Measurements from ENCODE around the gene FAM81B. TPM values are rescaled to one million over a fixed set of nuclear protein-coding genes. Genes with fewer than 3 reads are reported as not detected.

FAM81B gene
- polyA plus RNA-seq, 1 donor (not counting 4 experiments of a cell fraction or from before 2014, with no cell fraction given), result not detected

DNA sequence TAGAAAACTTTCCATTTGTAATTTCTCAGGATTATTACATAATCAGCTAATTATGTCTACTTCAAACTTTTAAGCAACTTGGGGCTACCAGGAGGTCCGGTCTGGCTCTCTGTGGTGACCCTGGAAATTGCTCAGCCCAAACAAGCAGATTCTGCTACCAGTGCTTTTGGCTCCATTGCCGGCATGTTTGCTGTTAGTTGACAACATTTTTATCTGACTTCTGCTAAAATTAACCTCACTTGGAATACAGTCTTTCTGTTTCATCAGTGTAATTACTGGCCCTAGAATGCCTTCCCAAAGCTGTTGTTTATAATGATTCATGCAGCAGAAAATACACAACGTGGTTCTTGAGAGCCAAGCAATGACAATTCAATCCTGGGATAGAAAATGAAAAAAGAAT is 38.5 kb upstream of the FAM81B start:
- no peaks in the 10 kb centered on the region for H3K36me3 ChIP-seq (ENCODE audit: control insufficient read depth in 2 of 2, extremely low read depth in 1 of 2, insufficient read depth in 2 of 2, low read length in 2 of 2)
- dilution Hi-C loops (cut with MboI; ENCODE audit: extremely low pct_ligation_motif_present, low sequenced_read_pairs), result no loop called here
- no peak overlapping the region for H3K27ac ChIP-seq (ENCODE audit: control insufficient read depth, insufficient read depth, low read length)
- H3K9ac ChIP-seq (ENCODE audit: control insufficient read depth, extremely low read depth, insufficient read depth, low read length), result no peak overlapping the region
- no peaks in the 10 kb centered on the region for H3K4me1 ChIP-seq (ENCODE audit: control insufficient read depth, extremely low read depth, insufficient read depth, low read length)
- no peaks in the 10 kb centered on the region for H3K79me2 ChIP-seq (ENCODE audit: control insufficient read depth, insufficient read depth, low read length)
- H3K9me1 ChIP-seq (ENCODE audit: control insufficient read depth, extremely low read depth, insufficient read depth, low read length), result no peaks in the 10 kb centered on the region
- H2AFZ ChIP-seq (ENCODE audit: control insufficient read depth, low read length), result no peak overlapping the region
- H3K9me3 ChIP-seq (ENCODE audit: control insufficient read depth, low read depth, low read length), result no peaks in the 10 kb centered on the region
- H3K4me2 ChIP-seq (ENCODE audit: control insufficient read depth, extremely low read depth, insufficient read depth, low read depth, low read length), result no peak overlapping the region
- no peak overlapping the region for H3K4me3 ChIP-seq (ENCODE audit: control insufficient read depth in 2 of 3, extremely low read depth in 1 of 3, insufficient read depth in 2 of 3, low read depth in 1 of 3, low read length in 3 of 3)
- TF ChIP-seq, protein P1, sequence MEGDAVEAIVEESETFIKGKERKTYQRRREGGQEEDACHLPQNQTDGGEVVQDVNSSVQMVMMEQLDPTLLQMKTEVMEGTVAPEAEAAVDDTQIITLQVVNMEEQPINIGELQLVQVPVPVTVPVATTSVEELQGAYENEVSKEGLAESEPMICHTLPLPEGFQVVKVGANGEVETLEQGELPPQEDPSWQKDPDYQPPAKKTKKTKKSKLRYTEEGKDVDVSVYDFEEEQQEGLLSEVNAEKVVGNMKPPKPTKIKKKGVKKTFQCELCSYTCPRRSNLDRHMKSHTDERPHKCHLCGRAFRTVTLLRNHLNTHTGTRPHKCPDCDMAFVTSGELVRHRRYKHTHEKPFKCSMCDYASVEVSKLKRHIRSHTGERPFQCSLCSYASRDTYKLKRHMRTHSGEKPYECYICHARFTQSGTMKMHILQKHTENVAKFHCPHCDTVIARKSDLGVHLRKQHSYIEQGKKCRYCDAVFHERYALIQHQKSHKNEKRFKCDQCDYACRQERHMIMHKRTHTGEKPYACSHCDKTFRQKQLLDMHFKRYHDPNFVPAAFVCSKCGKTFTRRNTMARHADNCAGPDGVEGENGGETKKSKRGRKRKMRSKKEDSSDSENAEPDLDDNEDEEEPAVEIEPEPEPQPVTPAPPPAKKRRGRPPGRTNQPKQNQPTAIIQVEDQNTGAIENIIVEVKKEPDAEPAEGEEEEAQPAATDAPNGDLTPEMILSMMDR (optimal IDR thresholded peaks at IDR 0.05 in 1 of 3, IDR thresholded peaks at IDR 0.05 in 1 of 3, conservative IDR thresholded peaks at IDR 0.05 in 1 of 3; ENCODE audit: extremely low read depth in 1 of 3, insufficient read depth in 2 of 3, low read length in 3 of 3), result no peak
- no peak for TF ChIP-seq EZH2 (IDR thresholded peaks at IDR 0.05; ENCODE audit: low read length)
- FAIRE-seq (no peak), DNase-seq (ENCODE audit: low read depth, low spot score) (no peak)
- H4K20me1 ChIP-seq (ENCODE audit: control insufficient read depth, extremely low read depth, insufficient read depth, low read length), result no peaks in the 10 kb centered on the region
- no peaks in the 10 kb centered on the region for H3K27me3 ChIP-seq (ENCODE audit: control insufficient read depth, extremely low read depth, insufficient read depth, low read length)

DNA sequence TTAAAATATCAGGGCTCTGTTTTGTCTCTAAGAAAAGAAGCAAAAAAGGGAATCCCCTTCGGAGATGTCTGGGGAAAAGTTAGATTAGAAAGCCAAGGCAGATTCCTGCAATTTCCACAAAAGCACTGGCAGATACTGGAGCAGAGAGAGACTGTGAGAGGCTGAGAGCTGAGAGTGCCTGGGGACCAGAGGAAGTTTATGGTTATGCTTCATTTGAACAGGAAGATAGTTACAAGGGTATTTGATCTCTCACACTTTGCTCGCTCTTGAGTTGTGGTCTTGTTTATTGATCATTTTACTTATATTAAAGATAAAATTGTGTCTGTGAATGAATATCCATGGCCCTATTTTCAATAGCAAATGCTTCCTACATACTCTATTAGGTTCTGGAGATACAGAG is 32.8 kb upstream of the FAM81B start:
- H3K79me2 ChIP-seq (ENCODE audit: control insufficient read depth, insufficient read depth, low read length), result no peaks in the 10 kb centered on the region

More for the DNA sequence above, 32.8 kb upstream of the FAM81B start:
- H3K4me1 ChIP-seq (ENCODE audit: control insufficient read depth, extremely low read depth, insufficient read depth, low read length), result no peaks in the 10 kb centered on the region
- H3K4me3 ChIP-seq (ENCODE audit: control insufficient read depth in 2 of 3, extremely low read depth in 1 of 3, insufficient read depth in 2 of 3, low read depth in 1 of 3, low read length in 3 of 3), result no peak overlapping the region
- H3K4me2 ChIP-seq (ENCODE audit: control insufficient read depth, extremely low read depth, insufficient read depth, low read depth, low read length), result no peak overlapping the region
- H3K9me3 ChIP-seq (ENCODE audit: control insufficient read depth, low read depth, low read length), result no peaks in the 10 kb centered on the region
- TF ChIP-seq, protein P1 (optimal IDR thresholded peaks at IDR 0.05 in 1 of 3, IDR thresholded peaks at IDR 0.05 in 1 of 3, conservative IDR thresholded peaks at IDR 0.05 in 1 of 3; ENCODE audit: extremely low read depth in 1 of 3, insufficient read depth in 2 of 3, low read length in 3 of 3), result no peak
- no peak for TF ChIP-seq EZH2 (IDR thresholded peaks at IDR 0.05; ENCODE audit: low read length)
- dilution Hi-C loops (cut with MboI; ENCODE audit: extremely low pct_ligation_motif_present, low sequenced_read_pairs), result no loop called here
- no peak overlapping the region for H3K9ac ChIP-seq (ENCODE audit: control insufficient read depth, extremely low read depth, insufficient read depth, low read length)
- DNase-seq (ENCODE audit: low read depth, low spot score) (no peak), FAIRE-seq (no peak)
- no peaks in the 10 kb centered on the region for H4K20me1 ChIP-seq (ENCODE audit: control insufficient read depth, extremely low read depth, insufficient read depth, low read length)
- H3K9me1 ChIP-seq (ENCODE audit: control insufficient read depth, extremely low read depth, insufficient read depth, low read length), result no peaks in the 10 kb centered on the region
- no peak overlapping the region for H3K27ac ChIP-seq (ENCODE audit: control insufficient read depth, insufficient read depth, low read length)
- H3K27me3 ChIP-seq (ENCODE audit: control insufficient read depth, extremely low read depth, insufficient read depth, low read length), result no peaks in the 10 kb centered on the region
- H2AFZ ChIP-seq (ENCODE audit: control insufficient read depth, low read length), result no peak overlapping the region
- no peaks in the 10 kb centered on the region for H3K36me3 ChIP-seq (ENCODE audit: control insufficient read depth in 2 of 2, extremely low read depth in 1 of 2, insufficient read depth in 2 of 2, low read length in 2 of 2)
